K562 (cell line): Measurements from ENCODE around the gene LRRC41. TPM values are rescaled to one million over a fixed set of nuclear protein-coding genes. Genes with fewer than 3 reads are reported as not detected.

Source experiments
- CREB1 ChIP-seq, 2 experiments: sonication (generic) in 1 of 2; formaldehyde crosslinking in 1 of 2; IDR thresholded peaks; 2 replicates each; pipeline versions ENCODE4 v1.6.1 to v1.8.0; 2012 to 2022; ENCODE audit warnings: inconsistent platforms in 1 of 2, mild to moderate bottlenecking in 1 of 2, missing genetic modification reagents in 1 of 2, moderate library complexity in 1 of 2
- CTBP1 ChIP-seq: fragments of 450-650 bp; IDR thresholded peaks from 2 replicates; pipeline ENCODE4 v1.6.1; 2016; ENCODE audit warnings: borderline replicate concordance
- EHMT2 ChIP-seq: fragments of 450-650 bp; IDR thresholded peaks from 2 replicates; pipeline ENCODE4 v1.6.1; 2018; ENCODE audit warnings: antibody characterized with exemption
- FOXJ3 ChIP-seq: sonication (generic); formaldehyde crosslinking; IDR thresholded peaks from 2 replicates; pipeline ENCODE4 v1.4.0; 2020; ENCODE audit warnings: mild to moderate bottlenecking, missing genetic modification reagents
- MAFK ChIP-seq: IDR thresholded peaks from 2 replicates; pipeline ENCODE4 v1.6.1; 2011; ENCODE audit warnings: low read length, improper control_type of control experiment
- PCBP1 ChIP-seq: fragments of 200-400 bp; formaldehyde crosslinking; IDR thresholded peaks from 2 replicates; pipeline ENCODE4 v1.6.1; 2018; ENCODE audit warnings: mild to moderate bottlenecking, low read depth, low read length; ENCODE audit not compliant: poor library complexity, severe bottlenecking
- SMAD1 ChIP-seq: fragments of 150-350 bp; IDR thresholded peaks from 2 replicates; pipeline ENCODE4 v1.6.1; 2014; ENCODE audit warnings: low read length, low read depth; ENCODE audit not compliant: partially characterized antibody
- STAG1 ChIP-seq: sonication (generic); formaldehyde crosslinking; IDR thresholded peaks from 2 replicates; pipeline ENCODE4 v1.5.0; 2020; ENCODE audit warnings: missing genetic modification reagents, borderline replicate concordance
- TBL1XR1 ChIP-seq, 2 experiments: IDR thresholded peaks; 2 replicates each; pipeline ENCODE4 v1.6.1; 2012; ENCODE audit warnings: improper control_type of control experiment in 2 of 2, low read length in 2 of 2, mild to moderate bottlenecking in 1 of 2
- ZNF318 ChIP-seq, 2 experiments: fragments of 450-650 bp; IDR thresholded peaks; 2 replicates each; pipeline ENCODE4 v1.6.1; 2016; ENCODE audit warnings: mild to moderate bottlenecking in 2 of 2, borderline replicate concordance in 1 of 2, low read depth in 1 of 2, moderate library complexity in 1 of 2
- ZNF830 ChIP-seq: fragments of 250-450 bp; sonication (Bioruptor Pico); IDR thresholded peaks from 2 replicates; pipeline ENCODE4 v1.5.0; 2021; ENCODE audit warnings: mild to moderate bottlenecking
- polyA plus RNA-seq, 8 experiments: library from polyadenylated mRNA; depleted of rRNA in 4 of 8; stranded (reverse) in 5 of 8; unstranded in 3 of 8; fragments of >200 nt; fragmentation: Nextera tagmentation in 2 of 8; fragmentation: Illumina TruSeq in 1 of 8; extraction: Ambion mirVana in 2 of 8; extraction: Trizol in 1 of 8; gene quantifications; 2 replicates each; pipeline versions ENCODE4 v1.2.1 to v1.2.3, GENCODE V29; 2011 to 2014; ENCODE audit warnings: inconsistent platforms in 1 of 8, missing spikeins in 1 of 8
- total RNA-seq, 7 experiments: library from RNA; depleted of rRNA in 6 of 7; stranded (reverse); fragments of >200 nt in 6 of 7; fragmentation: Illumina TruSeq in 2 of 7; extraction: Trizol in 2 of 7; gene quantifications; 2 replicates each; pipeline versions ENCODE4 v1.2.1 to v1.2.3, GENCODE V29; 2011 to 2021; ENCODE audit warnings: low replicate concordance in 1 of 7
- TF ChIP-seq, protein P1 (sequence below), 2 experiments: IDR thresholded peaks in 1 of 2; conservative IDR thresholded peaks in 1 of 2; 2 replicates each; pipeline ENCODE4 v1.6.1; 2016; ENCODE audit warnings: low read depth in 2 of 2, mild to moderate bottlenecking in 1 of 2, missing compliant biosample characterization in 1 of 2, missing genetic modification characterization in 1 of 2, moderate library complexity in 1 of 2
- TF ChIP-seq, protein P2 (sequence below): IDR thresholded peaks from 2 replicates; pipeline ENCODE4 v1.6.1; 2012; ENCODE audit warnings: low read depth, low read length, improper control_type of control experiment, borderline replicate concordance

LRRC41 gene
- total and polyA plus RNA-seq, 9 of the 15 experiments (the other 6 are each of a cell fraction or from before 2014, with no cell fraction given), result 10.5 to 64.7 (median 44.2) TPM

GRCh38 chr1:46285730-46286477, 17.5 kb downstream of the LRRC41 start (continued):
- TF ChIP-seq CREB1 (IDR thresholded peaks at IDR 0.05) (no peak), CREB1 (CRISPR knock-in tag; IDR thresholded peaks at IDR 0.05) (0 out of 2 replicates have a peak, but pooled peaks have one; percentile 23), ZNF318 (IDR thresholded peaks at IDR 0.05; ENCODE audit: borderline replicate concordance in 1 of 2, low read depth in 1 of 2) (peak in 1 of 2 experiments; percentile 83; a peak in 1 of 4 replicates), FOXJ3 (no peak), EHMT2 (no peak), TBL1XR1 (IDR thresholded peaks at IDR 0.05; ENCODE audit: low read length in 2 of 2) (no peak), STAG1 (CRISPR knock-in tag) (no peak), CTBP1 (no peak), SMAD1 (no peak), PCBP1 (no peak), MAFK (peak; percentile 81; the same call in 1 of the 2 replicates), ZNF830 (CRISPR knock-in tag) (no peak)
- TF ChIP-seq, protein P1, sequence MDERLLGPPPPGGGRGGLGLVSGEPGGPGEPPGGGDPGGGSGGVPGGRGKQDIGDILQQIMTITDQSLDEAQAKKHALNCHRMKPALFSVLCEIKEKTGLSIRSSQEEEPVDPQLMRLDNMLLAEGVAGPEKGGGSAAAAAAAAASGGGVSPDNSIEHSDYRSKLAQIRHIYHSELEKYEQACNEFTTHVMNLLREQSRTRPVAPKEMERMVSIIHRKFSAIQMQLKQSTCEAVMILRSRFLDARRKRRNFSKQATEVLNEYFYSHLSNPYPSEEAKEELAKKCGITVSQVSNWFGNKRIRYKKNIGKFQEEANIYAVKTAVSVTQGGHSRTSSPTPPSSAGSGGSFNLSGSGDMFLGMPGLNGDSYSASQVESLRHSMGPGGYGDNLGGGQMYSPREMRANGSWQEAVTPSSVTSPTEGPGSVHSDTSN (CRISPR knock-in tag; IDR thresholded peaks at IDR 0.05; ENCODE audit: low read depth), result peak; percentile 90
- TF ChIP-seq, protein P1 (tag; conservative IDR thresholded peaks at IDR 0.05; ENCODE audit: low read depth), result peak; percentile 93
- TF ChIP-seq, protein P2, sequence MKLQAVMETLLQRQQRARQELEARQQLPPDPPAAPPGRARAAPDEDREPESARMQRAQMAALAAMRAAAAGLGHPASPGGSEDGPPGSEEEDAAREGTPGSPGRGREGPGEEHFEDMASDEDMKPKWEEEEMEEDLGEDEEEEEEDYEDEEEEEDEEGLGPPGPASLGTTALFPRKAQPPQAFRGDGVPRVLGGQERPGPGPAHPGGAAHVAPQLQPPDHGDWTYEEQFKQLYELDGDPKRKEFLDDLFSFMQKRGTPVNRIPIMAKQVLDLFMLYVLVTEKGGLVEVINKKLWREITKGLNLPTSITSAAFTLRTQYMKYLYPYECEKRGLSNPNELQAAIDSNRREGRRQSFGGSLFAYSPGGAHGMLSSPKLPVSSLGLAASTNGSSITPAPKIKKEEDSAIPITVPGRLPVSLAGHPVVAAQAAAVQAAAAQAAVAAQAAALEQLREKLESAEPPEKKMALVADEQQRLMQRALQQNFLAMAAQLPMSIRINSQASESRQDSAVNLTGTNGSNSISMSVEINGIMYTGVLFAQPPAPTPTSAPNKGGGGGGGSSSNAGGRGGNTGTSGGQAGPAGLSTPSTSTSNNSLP, result no peak
